HEK293 (cell line): Measurements from ENCODE around the gene PLEKHA5.

Experiments
- CTCF ChIA-PET: fragments of 350-600 bp; formaldehyde crosslinking; extraction: SDS; loops from one replicate; lab custom pipeline; 2021; ENCODE audit warnings: antibody characterized with exemption; lab: Yijun Ruan, JAX
- POLR2A ChIA-PET: fragments of 300-600 bp; formaldehyde crosslinking; extraction: SDS; loops from one replicate; lab custom pipeline; 2020; ENCODE audit warnings: antibody characterized with exemption, inconsistent platforms; lab: Yijun Ruan, JAX
- H3K27ac ChIP-seq: fragments of 200-500 bp; sonication (Bioruptor generic); 2 replicates; pipeline ENCODE4 v1.5.1; 2014; ENCODE audit warnings: low read depth, low read length, control low read depth, inconsistent platforms; ENCODE audit errors: extremely low read depth
- H3K36me3 ChIP-seq, 2 experiments: fragments of 200-500 bp in 1 of 2; sonication (Bioruptor generic) in 1 of 2; 1 replicate in 1 of 2; 2 replicates in 1 of 2; pipeline ENCODE4 v1.5.1; 2014 to 2017; ENCODE audit warnings: inconsistent platforms in 2 of 2, low read length in 2 of 2; ENCODE audit not compliant: control insufficient read depth in 2 of 2, insufficient read depth in 1 of 2
- H3K4me1 ChIP-seq: fragments of 200-500 bp; sonication (Bioruptor generic); 2 replicates; pipeline ENCODE4 v1.5.1; 2014; ENCODE audit warnings: mild to moderate bottlenecking, low read length, inconsistent platforms; ENCODE audit not compliant: control insufficient read depth, insufficient read depth
- H3K4me3 ChIP-seq: 2 replicates; pipeline ENCODE4 v1.5.1; 2011; ENCODE audit warnings: low read depth, mild to moderate bottlenecking, control low read depth, low read length, moderate library complexity
- H3K9me3 ChIP-seq: fragments of 200-500 bp; sonication (Bioruptor generic); 2 replicates; pipeline ENCODE4 v1.5.1; 2014; ENCODE audit warnings: low read depth, low read length, inconsistent platforms; ENCODE audit not compliant: control insufficient read depth, insufficient read depth
- BCL11A ChIP-seq: fragments of 450-650 bp; formaldehyde crosslinking; IDR thresholded peaks from 2 replicates; pipeline ENCODE4 v1.5.1; 2016; ENCODE audit warnings: low read depth, missing biosample characterization, missing genetic modification characterization
- GLIS2 ChIP-seq: fragments of 450-650 bp; formaldehyde crosslinking; IDR thresholded peaks from 2 replicates; pipeline ENCODE4 v1.5.1; 2016; ENCODE audit warnings: missing biosample characterization, missing genetic modification characterization
- IKZF3 ChIP-seq: fragments of 450-650 bp; IDR thresholded peaks from 2 replicates; pipeline ENCODE4 v1.5.0; 2018; ENCODE audit warnings: missing biosample characterization, mild to moderate bottlenecking, missing genetic modification characterization, moderate library complexity
- OVOL3 ChIP-seq: fragments of 450-650 bp; formaldehyde crosslinking; IDR thresholded peaks from 2 replicates; pipeline ENCODE4 v1.5.1; 2016; ENCODE audit warnings: missing biosample characterization, missing genetic modification characterization
- SP2 ChIP-seq: fragments of 450-650 bp; formaldehyde crosslinking; IDR thresholded peaks from 2 replicates; pipeline ENCODE4 v1.5.1; 2016; ENCODE audit warnings: missing biosample characterization, missing genetic modification characterization
- ZBTB7A ChIP-seq: fragments of 450-650 bp; formaldehyde crosslinking; IDR thresholded peaks from 2 replicates; pipeline ENCODE4 v1.5.1; 2016; ENCODE audit warnings: low read depth, missing biosample characterization, missing genetic modification characterization
- ZFHX2 ChIP-seq: fragments of 450-650 bp; formaldehyde crosslinking; conservative IDR thresholded peaks from 2 replicates; pipeline ENCODE4 v1.5.1; 2016; ENCODE audit warnings: missing biosample characterization, missing genetic modification characterization
- ZIC2 ChIP-seq: fragments of 450-650 bp; formaldehyde crosslinking; IDR thresholded peaks from 2 replicates; pipeline ENCODE4 v1.5.1; 2016; ENCODE audit warnings: missing biosample characterization, missing genetic modification characterization
- ZNF121 ChIP-seq: fragments of 450-650 bp; formaldehyde crosslinking; IDR thresholded peaks from 2 replicates; pipeline ENCODE4 v1.5.1; 2016; ENCODE audit warnings: missing biosample characterization, missing genetic modification characterization
- ZNF19 ChIP-seq: fragments of 450-650 bp; formaldehyde crosslinking; IDR thresholded peaks from 2 replicates; pipeline ENCODE4; 2016; ENCODE audit warnings: missing biosample characterization, missing genetic modification characterization, low read depth
- ZNF292 ChIP-seq: fragments of 450-650 bp; formaldehyde crosslinking; IDR thresholded peaks from 2 replicates; pipeline ENCODE4 v1.5.1; 2016; ENCODE audit warnings: low read depth, missing biosample characterization, missing genetic modification characterization, borderline replicate concordance
- ZNF416 ChIP-seq: fragments of 450-650 bp; formaldehyde crosslinking; IDR thresholded peaks from 2 replicates; pipeline ENCODE4 v1.5.1; 2016; ENCODE audit warnings: missing biosample characterization, missing genetic modification characterization
- ZNF501 ChIP-seq: fragments of 450-650 bp; formaldehyde crosslinking; IDR thresholded peaks from 2 replicates; pipeline ENCODE4 v1.5.1; 2016; ENCODE audit warnings: missing biosample characterization, missing genetic modification characterization
- ZNF600 ChIP-seq: fragments of 450-650 bp; formaldehyde crosslinking; IDR thresholded peaks from 2 replicates; pipeline ENCODE4 v1.5.1; 2016; ENCODE audit warnings: missing biosample characterization, missing genetic modification characterization
- ZNF658 ChIP-seq: fragments of 450-650 bp; formaldehyde crosslinking; IDR thresholded peaks from 2 replicates; pipeline ENCODE4; 2016; ENCODE audit warnings: missing biosample characterization, missing genetic modification characterization
- ZNF76 ChIP-seq: fragments of 450-650 bp; formaldehyde crosslinking; IDR thresholded peaks from 2 replicates; pipeline ENCODE4; 2016; ENCODE audit warnings: low read depth, missing biosample characterization, missing genetic modification characterization, borderline replicate concordance
- TF ChIP-seq, protein P1 (sequence below): fragments of 450-650 bp; formaldehyde crosslinking; IDR thresholded peaks from 2 replicates; pipeline ENCODE4 v1.5.1; 2016; ENCODE audit warnings: missing biosample characterization, missing genetic modification characterization
- TF ChIP-seq, protein P2 (sequence below): fragments of 450-650 bp; formaldehyde crosslinking; IDR thresholded peaks from 2 replicates; pipeline ENCODE4 v1.5.1; 2017; ENCODE audit warnings: missing biosample characterization, missing genetic modification characterization
- TF ChIP-seq, protein P3 (sequence below): fragments of 450-650 bp; formaldehyde crosslinking; IDR thresholded peaks from 2 replicates; pipeline ENCODE4 v1.5.1; 2016; ENCODE audit warnings: missing biosample characterization, missing genetic modification characterization
- TF ChIP-seq, protein P4 (sequence below): fragments of 450-650 bp; formaldehyde crosslinking; IDR thresholded peaks from 2 replicates; pipeline ENCODE4 v1.5.1; 2016; ENCODE audit warnings: missing biosample characterization, missing genetic modification characterization
- TF ChIP-seq, protein P5 (sequence below): fragments of 450-650 bp; formaldehyde crosslinking; IDR thresholded peaks from 2 replicates; pipeline ENCODE4 v1.5.1; 2016; ENCODE audit warnings: missing biosample characterization, missing genetic modification characterization

PLEKHA5 gene

DNA sequence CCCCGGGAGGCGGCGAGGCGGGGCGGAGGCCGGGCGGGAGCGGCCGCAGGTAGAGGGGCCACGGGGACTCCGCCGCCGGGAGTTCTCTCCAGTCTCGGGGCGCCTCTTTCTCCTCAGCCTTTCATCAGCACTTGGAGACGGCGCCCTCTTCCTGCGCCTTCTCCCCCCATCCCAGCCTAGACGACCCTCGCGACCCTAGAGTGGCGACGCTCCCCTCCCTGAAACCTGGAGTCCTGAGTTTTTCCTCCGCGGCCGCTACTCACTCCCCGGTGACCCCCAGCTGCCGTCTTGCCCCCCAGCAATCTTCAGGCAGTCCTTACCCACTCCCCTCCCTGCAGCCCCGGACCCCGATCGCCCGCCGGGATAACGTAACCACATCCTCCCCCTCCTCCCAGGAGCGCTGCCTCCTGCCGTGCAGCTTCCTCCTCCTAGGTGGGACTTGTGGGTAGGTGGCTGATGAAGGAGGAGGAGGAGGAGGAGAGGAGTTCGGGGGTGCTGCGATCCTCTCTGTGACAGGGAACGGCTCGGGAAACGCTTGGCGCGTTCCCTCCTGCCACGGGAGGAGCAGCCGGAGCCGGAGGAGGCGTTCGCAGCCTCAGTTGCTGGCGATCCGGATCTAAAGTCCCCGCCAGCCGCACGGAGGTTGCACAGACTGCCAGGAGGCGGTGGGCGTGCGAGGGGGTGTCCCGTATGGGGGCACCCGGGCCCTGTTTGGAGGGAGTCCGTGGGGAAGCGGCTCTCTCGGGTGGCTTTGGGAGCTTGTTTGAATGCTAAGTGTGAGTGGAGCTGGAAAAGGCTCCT lies 891 bp downstream of the PLEKHA5 start (continued):
- TF ChIP-seq, protein P1, sequence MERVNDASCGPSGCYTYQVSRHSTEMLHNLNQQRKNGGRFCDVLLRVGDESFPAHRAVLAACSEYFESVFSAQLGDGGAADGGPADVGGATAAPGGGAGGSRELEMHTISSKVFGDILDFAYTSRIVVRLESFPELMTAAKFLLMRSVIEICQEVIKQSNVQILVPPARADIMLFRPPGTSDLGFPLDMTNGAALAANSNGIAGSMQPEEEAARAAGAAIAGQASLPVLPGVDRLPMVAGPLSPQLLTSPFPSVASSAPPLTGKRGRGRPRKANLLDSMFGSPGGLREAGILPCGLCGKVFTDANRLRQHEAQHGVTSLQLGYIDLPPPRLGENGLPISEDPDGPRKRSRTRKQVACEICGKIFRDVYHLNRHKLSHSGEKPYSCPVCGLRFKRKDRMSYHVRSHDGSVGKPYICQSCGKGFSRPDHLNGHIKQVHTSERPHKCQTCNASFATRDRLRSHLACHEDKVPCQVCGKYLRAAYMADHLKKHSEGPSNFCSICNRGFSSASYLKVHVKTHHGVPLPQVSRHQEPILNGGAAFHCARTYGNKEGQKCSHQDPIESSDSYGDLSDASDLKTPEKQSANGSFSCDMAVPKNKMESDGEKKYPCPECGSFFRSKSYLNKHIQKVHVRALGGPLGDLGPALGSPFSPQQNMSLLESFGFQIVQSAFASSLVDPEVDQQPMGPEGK (tag by site-specific recombination) = peak; percentile 90
- TF ChIP-seq, protein P2, sequence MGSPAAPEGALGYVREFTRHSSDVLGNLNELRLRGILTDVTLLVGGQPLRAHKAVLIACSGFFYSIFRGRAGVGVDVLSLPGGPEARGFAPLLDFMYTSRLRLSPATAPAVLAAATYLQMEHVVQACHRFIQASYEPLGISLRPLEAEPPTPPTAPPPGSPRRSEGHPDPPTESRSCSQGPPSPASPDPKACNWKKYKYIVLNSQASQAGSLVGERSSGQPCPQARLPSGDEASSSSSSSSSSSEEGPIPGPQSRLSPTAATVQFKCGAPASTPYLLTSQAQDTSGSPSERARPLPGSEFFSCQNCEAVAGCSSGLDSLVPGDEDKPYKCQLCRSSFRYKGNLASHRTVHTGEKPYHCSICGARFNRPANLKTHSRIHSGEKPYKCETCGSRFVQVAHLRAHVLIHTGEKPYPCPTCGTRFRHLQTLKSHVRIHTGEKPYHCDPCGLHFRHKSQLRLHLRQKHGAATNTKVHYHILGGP (tag by site-specific recombination) = no peak
- TF ChIP-seq GLIS2 (tag by site-specific recombination) (peak; percentile 92), ZNF600 (tag by site-specific recombination) (peak; percentile 70), ZNF19 (tag by site-specific recombination) (no peak), ZNF76 (tag by site-specific recombination) (peak; percentile 93), OVOL3 (tag by site-specific recombination) (no peak), ZFHX2 (peak; percentile 94), ZNF658 (no peak), ZNF501 (tag by site-specific recombination) (peak; percentile 30; the same call in 1 of the 2 replicates), ZIC2 (tag by site-specific recombination) (peak; percentile 97), ZBTB7A (tag by site-specific recombination) (0 out of 2 replicates have a peak, but pooled peaks have one; percentile 17)
- TF ChIP-seq, protein P3, sequence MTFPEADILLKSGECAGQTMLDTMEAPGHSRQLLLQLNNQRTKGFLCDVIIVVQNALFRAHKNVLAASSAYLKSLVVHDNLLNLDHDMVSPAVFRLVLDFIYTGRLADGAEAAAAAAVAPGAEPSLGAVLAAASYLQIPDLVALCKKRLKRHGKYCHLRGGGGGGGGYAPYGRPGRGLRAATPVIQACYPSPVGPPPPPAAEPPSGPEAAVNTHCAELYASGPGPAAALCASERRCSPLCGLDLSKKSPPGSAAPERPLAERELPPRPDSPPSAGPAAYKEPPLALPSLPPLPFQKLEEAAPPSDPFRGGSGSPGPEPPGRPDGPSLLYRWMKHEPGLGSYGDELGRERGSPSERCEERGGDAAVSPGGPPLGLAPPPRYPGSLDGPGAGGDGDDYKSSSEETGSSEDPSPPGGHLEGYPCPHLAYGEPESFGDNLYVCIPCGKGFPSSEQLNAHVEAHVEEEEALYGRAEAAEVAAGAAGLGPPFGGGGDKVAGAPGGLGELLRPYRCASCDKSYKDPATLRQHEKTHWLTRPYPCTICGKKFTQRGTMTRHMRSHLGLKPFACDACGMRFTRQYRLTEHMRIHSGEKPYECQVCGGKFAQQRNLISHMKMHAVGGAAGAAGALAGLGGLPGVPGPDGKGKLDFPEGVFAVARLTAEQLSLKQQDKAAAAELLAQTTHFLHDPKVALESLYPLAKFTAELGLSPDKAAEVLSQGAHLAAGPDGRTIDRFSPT (tag by site-specific recombination) = 0 out of 2 replicates have a peak, but pooled peaks have one; percentile 38
- TF ChIP-seq, protein P4, sequence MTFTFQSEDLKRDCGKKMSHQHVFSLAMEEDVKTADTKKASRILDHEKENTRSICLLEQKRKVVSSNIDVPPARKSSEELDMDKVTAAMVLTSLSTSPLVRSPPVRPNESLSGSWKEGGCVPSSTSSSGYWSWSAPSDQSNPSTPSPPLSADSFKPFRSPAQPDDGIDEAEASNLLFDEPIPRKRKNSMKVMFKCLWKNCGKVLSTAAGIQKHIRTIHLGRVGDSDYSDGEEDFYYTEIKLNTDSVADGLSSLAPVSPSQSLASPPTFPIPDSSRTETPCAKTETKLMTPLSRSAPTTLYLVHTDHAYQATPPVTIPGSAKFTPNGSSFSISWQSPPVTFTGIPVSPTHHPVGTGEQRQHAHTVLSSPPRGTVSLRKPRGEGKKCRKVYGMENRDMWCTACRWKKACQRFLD (tag by site-specific recombination) = no peak
- TF ChIP-seq, all 188 proteins: peak for 34

DNA sequence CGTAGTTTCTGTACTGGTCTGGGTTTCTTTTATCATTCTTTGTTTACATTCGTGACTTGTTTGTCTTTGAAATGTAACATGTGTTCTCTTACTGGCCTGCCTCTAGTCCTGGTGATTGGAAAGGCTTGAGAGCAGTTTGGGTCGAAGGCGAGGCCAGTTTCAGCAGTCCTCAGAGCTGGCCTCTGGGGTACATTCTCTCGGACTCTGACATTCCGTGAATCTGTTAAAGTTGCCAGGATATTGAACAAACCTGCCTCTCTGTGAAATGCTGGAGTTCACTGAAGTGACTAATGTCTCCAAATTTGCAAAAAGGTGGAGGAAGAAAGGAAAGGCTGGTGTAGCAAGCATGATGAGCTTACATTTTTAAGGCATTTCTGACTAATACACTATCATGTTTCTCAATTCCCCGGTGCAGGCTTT lies 1.5 kb downstream of the PLEKHA5 start:
- POLR2A ChIA-PET = interaction anchor here (0.6 to 1.6 kb wide), 3 partner anchors 8 to 365 kb away, joined by 3 to 5 read pairs (median 4); no protein-coding TSS in a partner anchor
- peaks cover 28% of the 10 kb centered on the region for H3K4me1 ChIP-seq
- peaks cover 0 to 9% of the 10 kb centered on the region in 2 experiments; a peak in 2 of 3 replicates for H3K36me3 ChIP-seq
- no peaks in the 10 kb centered on the region for H3K9me3 ChIP-seq
- CTCF ChIA-PET = interaction anchor here (0.6 kb wide), 1 partner anchor 55 kb away, joined by 3 read pairs; no protein-coding TSS in a partner anchor
- peak overlapping the region; percentile 84; the same call in 1 of the 2 replicates for H3K27ac ChIP-seq
- TF ChIP-seq SP2 (tag by site-specific recombination) (no peak), BCL11A (tag by site-specific recombination) (no peak), ZNF121 (no peak), ZNF292 (no peak), IKZF3 (tag by site-specific recombination) (peak; percentile 21; the same call in 1 of the 2 replicates), ZNF416 (tag by site-specific recombination) (no peak)
- TF ChIP-seq, protein P5, sequence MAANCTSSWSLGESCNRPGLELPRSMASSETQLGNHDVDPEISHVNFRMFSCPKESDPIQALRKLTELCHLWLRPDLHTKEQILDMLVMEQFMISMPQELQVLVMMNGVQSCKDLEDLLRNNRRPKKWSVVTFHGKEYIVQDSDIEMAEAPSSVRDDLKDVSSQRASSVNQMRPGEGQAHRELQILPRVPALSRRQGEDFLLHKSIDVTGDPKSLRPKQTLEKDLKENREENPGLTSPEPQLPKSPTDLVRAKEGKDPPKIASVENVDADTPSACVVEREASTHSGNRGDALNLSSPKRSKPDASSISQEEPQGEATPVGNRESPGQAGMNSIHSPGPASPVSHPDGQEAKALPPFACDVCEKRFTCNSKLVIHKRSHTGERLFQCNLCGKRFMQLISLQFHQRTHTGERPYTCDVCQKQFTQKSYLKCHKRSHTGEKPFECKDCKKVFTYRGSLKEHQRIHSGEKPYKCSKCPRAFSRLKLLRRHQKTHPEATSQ = no peak
- H3K4me3 ChIP-seq = peak overlapping the region; percentile 99
